Vagina (tissue), 2 donors: ENCODE data around the gene CCDC34. TPM values are rescaled to one million over a fixed set of nuclear protein-coding genes. Genes with fewer than 3 reads are reported as not detected.
"Not testable (repeated sequence)": the region's sequence is repeated elsewhere in the genome, so short reads cannot be mapped to it uniquely, and the experiment has no call there.

Experiments
- DNase-seq, 2 donors: peaks; one replicate each; pipeline ENCODE4 v3.0.0-alpha.2; 2017; ENCODE audit errors: extremely low spot score in 2 of 2
- H3K27ac ChIP-seq: fragments of 200-600 bp; sonication (generic); one replicate; pipeline ENCODE4 v1.5.1; 2019
- H3K27me3 ChIP-seq: fragments of 200-600 bp; sonication (generic); one replicate; pipeline ENCODE4 v1.5.1; 2019
- H3K36me3 ChIP-seq, 2 donors: fragments of 200-600 bp; sonication (generic); one replicate each; pipeline ENCODE4 v1.5.1; 2017 to 2019
- H3K4me1 ChIP-seq: fragments of 200-600 bp; sonication (generic); one replicate; pipeline ENCODE4 v1.5.1; 2019
- H3K4me3 ChIP-seq, 2 donors: fragments of 200-600 bp; sonication (generic); 1 replicate in 1 of 2; 2 replicates in 1 of 2; pipeline ENCODE4 v1.5.1; 2016 to 2019
- H3K9me3 ChIP-seq: fragments of 200-600 bp; sonication (generic); one replicate; pipeline ENCODE4 v1.5.1; 2019
- POLR2A ChIP-seq, 2 donors: fragments of 450-650 bp; IDR thresholded peaks; one replicate each; pipeline ENCODE4 v1.6.1; 2017; ENCODE audit warnings: antibody characterized with exemption in 2 of 2, mild to moderate bottlenecking in 2 of 2, moderate library complexity in 2 of 2
- POLR2AphosphoS5 ChIP-seq, 2 donors: sonication (generic); formaldehyde crosslinking; IDR thresholded peaks; one replicate each; pipeline ENCODE4 v1.9.0; 2017; ENCODE audit warnings: antibody characterized with exemption in 2 of 2, mild to moderate bottlenecking in 2 of 2, low read depth in 1 of 2; ENCODE audit not compliant: insufficient read depth in 1 of 2
- intact Hi-C: fragments of 100-400 bp; cut with DNase I; formaldehyde crosslinking; loops from one replicate; pipeline ENCODE4 v1.15.1; 2023
- total RNA-seq: library from RNA; depleted of rRNA; stranded (reverse); fragments of >200 nt; gene quantifications from one replicate; pipeline ENCODE4 v1.2.3, GENCODE V29; 2016
- TF ChIP-seq, protein P1 (sequence below), 3 experiments: fragments of 450-650 bp in 2 of 3; fragments of 200-600 bp in 1 of 3; sonication (generic) in 1 of 3; IDR thresholded peaks; one replicate each; pipeline ENCODE4 v1.5.1; 2017 to 2019; ENCODE audit warnings: antibody characterized with exemption in 3 of 3, mild to moderate bottlenecking in 2 of 3, moderate library complexity in 2 of 3

The CCDC34 gene
- total RNA-seq, 1 donor from 2014 or later, result 4.7 TPM

DNA sequence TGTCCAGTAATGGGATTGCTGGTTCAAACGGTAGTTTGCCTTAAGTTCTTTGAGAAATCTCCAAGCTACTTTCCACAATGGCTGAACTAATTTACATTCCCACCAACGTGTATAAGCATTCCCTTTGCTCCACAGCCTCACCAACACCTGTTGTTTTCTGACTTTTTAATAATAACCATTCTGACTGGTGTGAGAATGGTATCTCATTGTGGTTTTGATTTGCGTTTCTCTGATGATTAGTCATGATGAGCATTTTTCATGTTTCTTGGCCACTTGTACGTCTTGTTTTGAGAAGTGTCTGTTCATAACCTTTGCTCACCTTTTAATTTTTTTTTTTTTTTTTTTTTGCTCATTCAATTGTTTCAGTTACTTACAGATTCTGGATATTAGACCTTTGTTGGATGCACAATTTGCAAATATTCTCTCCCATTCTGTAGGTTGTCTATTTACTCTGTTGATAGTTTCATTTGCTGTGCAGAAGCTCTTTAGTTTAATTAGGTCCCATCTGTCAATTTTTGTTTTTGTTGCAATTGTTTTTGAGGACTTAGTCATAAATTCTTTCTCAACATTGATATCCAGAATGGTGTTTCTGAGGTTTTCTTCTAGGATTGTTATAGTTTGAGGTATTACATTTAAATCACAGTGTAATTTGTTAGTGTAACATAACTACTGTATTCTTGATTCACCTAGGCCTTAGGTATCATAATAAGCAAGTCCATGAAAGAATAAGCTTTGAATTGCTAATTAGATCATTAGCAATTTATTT is 33.0 kb downstream of the CCDC34 start:
- no peak for DNase-seq
- no peaks in the 10 kb centered on the region for H3K4me1 ChIP-seq
- intact Hi-C loops, result no loop called here
- TF ChIP-seq, protein P1, sequence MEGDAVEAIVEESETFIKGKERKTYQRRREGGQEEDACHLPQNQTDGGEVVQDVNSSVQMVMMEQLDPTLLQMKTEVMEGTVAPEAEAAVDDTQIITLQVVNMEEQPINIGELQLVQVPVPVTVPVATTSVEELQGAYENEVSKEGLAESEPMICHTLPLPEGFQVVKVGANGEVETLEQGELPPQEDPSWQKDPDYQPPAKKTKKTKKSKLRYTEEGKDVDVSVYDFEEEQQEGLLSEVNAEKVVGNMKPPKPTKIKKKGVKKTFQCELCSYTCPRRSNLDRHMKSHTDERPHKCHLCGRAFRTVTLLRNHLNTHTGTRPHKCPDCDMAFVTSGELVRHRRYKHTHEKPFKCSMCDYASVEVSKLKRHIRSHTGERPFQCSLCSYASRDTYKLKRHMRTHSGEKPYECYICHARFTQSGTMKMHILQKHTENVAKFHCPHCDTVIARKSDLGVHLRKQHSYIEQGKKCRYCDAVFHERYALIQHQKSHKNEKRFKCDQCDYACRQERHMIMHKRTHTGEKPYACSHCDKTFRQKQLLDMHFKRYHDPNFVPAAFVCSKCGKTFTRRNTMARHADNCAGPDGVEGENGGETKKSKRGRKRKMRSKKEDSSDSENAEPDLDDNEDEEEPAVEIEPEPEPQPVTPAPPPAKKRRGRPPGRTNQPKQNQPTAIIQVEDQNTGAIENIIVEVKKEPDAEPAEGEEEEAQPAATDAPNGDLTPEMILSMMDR (IDR thresholded peaks at IDR 0.05), result no peak
- TF ChIP-seq POLR2AphosphoS5 (IDR thresholded peaks at IDR 0.05; ENCODE audit: insufficient read depth in 1 of 2, low read depth in 1 of 2) (no peak), POLR2A (IDR thresholded peaks at IDR 0.05) (no peak)
- no peaks in the 10 kb centered on the region for H3K9me3 ChIP-seq
- no peaks in the 10 kb centered on the region for H3K27me3 ChIP-seq
- H3K27ac ChIP-seq, result no peak overlapping the region
- no peak overlapping the region for H3K4me3 ChIP-seq
- no peaks in the 10 kb centered on the region for H3K36me3 ChIP-seq

GRCh38 chr11:27328614-27329013 is 34.4 kb downstream of the CCDC34 start:
- DNase-seq, result no peak
- Histone ChIP-seq H3K4me3 (no peak overlapping the region), H3K27ac (no peak overlapping the region), H3K4me1 (no peaks in the 10 kb centered on the region), H3K9me3 (no peaks in the 10 kb centered on the region), H3K27me3 (no peaks in the 10 kb centered on the region), H3K36me3 (no peaks in the 10 kb centered on the region)
- intact Hi-C loops, result no loop called here
- TF ChIP-seq, protein P1 (IDR thresholded peaks at IDR 0.05), result no peak
- no peak for TF ChIP-seq POLR2AphosphoS5 (IDR thresholded peaks at IDR 0.05; ENCODE audit: insufficient read depth in 1 of 2, low read depth in 1 of 2)
- no peak for TF ChIP-seq POLR2A (IDR thresholded peaks at IDR 0.05)

DNA sequence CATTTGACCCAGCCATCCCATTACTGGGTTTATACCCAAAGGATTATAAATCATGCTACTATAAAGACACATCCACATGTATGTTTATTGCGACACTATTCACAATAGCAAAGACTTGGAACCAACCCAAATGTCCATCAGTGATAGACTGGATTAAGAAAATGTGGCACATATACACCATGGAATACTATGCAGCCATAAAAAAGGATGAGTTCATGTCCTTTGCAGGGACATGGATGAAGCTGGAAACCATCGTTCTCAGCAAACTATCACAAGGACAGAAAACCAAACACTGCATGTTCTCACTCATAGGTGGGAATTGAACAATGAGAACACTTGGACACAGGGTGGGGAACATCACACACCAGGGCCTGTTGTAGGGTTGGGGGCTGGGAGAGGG is 36.0 kb downstream of the CCDC34 start:
- H3K27me3 ChIP-seq, H3K4me3 ChIP-seq, H3K4me1 ChIP-seq, H3K36me3 ChIP-seq, H3K9me3 ChIP-seq, intact Hi-C loops, H3K27ac ChIP-seq, DNase-seq: not testable (repeated sequence)

DNA sequence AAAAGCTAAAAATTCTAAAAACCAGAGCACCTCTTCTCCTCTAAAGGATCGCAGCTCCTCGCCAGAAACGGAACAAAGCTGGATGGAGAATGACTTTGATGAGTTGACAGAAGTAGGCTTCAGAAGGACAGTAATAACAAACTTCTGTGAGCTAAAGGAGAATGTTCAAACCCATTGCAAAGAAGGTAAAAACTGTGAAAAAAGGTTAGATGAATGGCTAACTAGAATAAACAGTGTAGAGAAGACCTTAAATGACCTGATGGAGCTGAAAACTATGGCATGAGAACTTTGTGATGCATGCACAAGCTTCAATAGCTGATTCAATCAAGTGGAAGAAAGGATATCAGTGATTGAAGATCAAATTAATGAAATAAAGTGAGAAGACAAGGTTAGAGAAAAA is 40.8 kb downstream of the CCDC34 start:
- H3K27me3 ChIP-seq, H3K27ac ChIP-seq, DNase-seq, H3K4me1 ChIP-seq, H3K36me3 ChIP-seq, H3K4me3 ChIP-seq, intact Hi-C loops, H3K9me3 ChIP-seq: not testable (repeated sequence)

- DNase-seq, H3K27ac ChIP-seq, H3K4me1 ChIP-seq, H3K9me3 ChIP-seq, H3K27me3 ChIP-seq, intact Hi-C loops, H3K36me3 ChIP-seq, H3K4me3 ChIP-seq: not testable (repeated sequence)
Observed at GRCh38 chr11:27321340-27321739, 41.7 kb downstream of the CCDC34 start.

- Histone ChIP-seq H3K4me1 (no peaks in the 10 kb centered on the region), H3K4me3 (no peak overlapping the region), H3K27me3 (no peaks in the 10 kb centered on the region), H3K36me3 (no peaks in the 10 kb centered on the region), H3K9me3 (no peaks in the 10 kb centered on the region), H3K27ac (no peak overlapping the region)
- no peak for DNase-seq
- intact Hi-C loops, result no loop called here
- TF ChIP-seq, protein P1 (IDR thresholded peaks at IDR 0.05), result no peak
- no peak for TF ChIP-seq POLR2AphosphoS5 (IDR thresholded peaks at IDR 0.05; ENCODE audit: insufficient read depth in 1 of 2, low read depth in 1 of 2)
- TF ChIP-seq POLR2A (IDR thresholded peaks at IDR 0.05), result no peak
Observed at GRCh38 chr11:27319072-27319471, 43.9 kb downstream of the CCDC34 start.
